ENCODE results near the gene ERC2.

Gene ERC2

DNA sequence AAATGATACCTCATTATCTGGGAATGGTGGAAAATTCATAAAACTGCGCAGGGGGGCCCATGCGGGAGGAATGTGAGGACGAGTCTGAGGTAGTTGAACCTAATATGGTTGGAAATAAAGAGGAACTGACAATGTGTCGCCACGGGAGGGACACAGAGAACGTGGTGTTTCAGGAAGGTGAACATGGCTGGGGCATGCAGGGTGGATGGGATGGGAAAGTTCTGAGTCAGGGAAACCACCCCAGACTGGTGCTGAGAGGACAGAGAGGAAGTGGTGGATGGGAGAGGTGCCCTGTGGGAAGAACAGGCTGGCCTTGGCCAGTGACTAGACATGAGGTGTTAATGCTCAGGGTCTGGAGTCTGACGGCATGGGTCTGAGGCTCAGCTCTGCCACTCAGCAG lies 844.0 kb downstream of the ERC2 start:
- no peak for DNase-seq

DNA sequence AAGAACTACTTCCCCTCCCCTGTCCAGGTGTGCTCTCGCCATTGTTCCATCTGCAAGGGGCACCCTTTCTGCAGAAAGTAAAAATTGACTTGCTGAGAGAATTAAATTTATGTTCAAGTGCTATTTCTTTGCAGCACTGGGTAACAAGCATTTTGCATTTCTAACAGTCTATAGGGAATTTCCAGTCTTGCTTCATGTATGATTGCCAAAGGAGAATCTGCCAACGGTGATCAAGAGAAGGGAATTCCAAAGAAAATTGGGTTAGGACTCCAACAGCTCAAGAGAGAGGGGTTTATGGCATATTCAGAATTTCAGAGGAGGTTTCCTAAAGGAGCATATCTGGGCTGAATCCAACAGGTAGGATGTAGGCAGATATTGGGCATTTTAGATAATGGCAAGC lies 844.5 kb downstream of the ERC2 start:
- DNase-seq, result no peak

DNA sequence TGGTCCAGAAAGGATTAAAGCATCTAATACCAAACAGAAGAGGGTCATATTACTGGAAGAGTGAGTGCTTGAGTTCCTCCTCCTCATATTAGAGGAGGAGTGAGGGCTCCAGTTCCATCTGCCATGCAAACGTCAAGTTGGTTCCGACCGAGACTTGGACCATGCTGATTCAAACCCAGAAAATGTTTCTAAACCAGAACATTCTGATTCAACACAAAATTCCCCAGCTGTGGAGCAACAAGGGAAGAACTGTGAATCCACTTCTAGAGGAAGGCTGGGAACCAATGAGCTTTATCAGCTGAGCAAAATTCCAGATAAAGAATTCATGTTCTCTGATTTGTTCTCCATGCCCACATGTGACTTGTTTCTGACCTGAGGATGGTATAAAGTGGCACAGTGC lies 845.5 kb downstream of the ERC2 start:
- no peak for DNase-seq

DNA sequence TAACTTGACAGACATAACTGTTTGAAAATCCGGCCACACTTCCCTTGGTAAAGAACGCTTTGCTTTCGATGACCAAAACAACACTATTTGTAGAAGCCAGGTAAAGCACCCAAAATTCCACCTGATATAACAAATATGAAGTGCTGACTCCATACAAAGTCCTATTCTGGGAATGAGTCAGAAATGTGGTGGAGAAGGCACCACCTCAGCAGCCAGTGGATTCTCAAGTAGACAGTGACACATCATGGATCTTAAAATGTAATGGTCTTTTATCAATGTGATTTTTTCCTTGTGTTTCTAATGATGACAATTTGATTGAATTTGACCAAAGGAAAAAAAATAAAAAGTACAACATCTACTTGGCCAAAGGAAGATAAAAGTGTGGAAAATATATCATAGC lies 846.2 kb downstream of the ERC2 start:
- DNase-seq, result no peak

DNA sequence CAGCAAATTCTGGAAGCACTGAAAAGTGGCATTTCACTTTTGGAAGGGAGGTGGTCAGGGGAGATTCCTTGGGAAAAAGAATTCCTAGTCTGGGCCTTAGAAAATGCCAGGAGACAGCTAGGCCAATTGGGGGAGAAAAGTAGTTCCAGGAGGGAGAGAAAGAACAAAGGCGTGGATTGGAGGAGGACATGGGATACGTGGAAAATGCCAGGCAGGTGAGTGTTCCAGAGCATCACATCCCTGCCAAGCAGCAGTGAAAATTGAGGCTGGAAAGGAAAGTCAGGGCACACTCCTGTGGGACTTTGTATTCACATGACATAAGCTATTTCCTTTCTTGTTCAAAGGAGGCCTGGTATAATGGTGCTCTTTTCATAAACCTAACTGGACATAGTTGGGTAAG lies 846.6 kb downstream of the ERC2 start:
- no peak for DNase-seq

DNA sequence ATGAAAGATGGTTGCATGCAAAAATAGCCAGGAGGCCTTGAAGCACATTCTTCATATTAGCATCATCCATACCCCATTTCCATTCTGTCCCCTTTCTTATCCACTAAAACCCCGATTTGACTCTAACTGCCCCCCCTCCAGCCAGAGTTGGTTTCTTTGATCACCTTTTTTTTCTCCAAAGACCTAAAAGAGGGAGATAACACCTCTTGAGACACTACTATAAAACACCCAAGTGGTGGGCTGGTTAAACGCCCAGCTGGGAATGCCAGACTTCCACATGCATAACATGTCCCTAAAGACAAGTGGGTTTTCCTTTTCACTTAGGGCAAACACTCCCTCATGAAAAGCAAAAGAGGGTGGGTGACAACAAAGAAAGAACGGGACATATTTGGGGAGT lies 847.2 kb downstream of the ERC2 start:
- DNase-seq, result no peak

DNA sequence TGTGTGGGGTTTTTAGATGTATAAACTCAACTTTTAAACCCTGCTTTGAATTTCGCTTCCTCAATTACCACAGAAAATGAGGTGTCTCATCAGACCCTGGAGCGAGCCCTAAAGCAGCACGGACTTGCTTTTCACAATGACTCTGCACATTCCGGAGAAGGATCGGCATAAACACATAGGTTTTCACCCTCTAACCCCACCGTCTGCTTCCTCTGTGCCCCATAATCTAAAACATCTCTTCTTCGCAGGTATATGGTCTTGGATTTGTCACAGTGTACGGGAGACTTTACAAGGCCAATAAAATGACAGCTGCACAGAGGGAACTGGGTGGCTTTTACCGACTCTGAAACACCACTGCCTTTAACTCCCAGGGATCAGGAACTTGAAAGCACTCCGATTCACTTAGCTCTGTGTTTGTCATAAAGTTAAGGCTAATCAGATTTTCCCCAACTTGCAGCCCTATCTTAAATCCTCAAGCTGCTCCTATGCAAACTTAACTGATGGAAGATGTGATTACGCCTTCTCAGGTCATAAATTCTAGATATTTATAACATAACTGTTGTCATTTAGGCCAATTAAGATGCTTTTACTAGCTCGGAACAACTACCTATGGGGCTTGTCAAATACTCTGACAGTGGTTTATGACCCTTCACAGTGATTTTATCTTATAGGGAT lies 847.8 kb downstream of the ERC2 start:
- no peak for DNase-seq

DNA sequence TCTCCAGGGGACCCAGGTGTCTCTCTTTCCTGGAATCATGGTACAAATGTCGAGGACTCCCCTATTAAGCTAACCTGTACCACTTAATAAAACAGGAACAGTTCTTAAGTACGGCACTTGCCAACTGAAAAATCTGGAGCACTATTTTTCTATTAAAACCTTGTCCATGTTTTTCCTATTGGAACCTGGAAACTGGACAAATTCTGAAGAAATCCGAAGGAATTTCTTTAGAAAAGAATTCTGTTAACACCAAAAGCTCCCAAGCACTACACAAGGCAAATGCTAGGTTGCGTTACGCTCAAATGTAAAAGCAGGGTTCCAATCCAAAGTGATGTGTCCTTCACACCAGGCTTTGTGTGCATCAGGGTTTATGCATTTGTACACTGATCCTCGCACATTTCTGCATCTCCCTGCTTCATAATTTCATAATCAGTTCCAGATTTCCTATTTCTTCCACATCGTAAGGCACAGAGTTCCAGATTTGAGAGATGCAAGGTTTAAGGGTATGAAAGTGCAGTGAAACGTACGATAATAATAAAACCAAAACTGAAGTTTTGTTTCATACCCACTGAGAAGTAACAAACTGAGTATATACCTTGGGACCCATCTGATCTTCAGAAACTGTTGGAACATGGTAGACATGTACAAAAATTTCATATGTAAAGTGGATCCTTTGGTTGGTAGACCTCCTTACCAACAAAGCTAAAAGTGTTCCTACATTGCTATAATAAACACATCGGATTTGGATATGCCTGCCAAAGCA lies 849.0 kb downstream of the ERC2 start:
- DNase-seq, result no peak

DNA sequence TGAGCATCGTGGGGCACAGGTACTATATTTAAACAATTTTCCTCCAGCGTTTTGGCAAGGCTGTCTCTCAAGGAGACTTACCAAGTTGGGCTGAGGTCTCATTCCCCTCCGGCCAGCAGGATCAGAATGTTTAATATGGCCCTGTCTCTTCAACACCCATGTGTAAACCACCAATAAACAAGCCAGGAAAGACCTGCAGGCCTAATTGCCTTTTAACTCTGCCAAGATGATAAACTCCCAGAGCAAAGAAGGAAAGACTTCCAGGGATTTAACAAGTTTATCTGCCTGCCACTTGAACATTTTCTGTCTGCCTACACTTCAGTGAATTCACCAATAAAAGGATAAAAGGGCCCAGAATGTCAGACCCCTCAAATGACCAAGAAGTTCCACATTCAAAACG lies 850.9 kb downstream of the ERC2 start:
- no peak for DNase-seq

DNA sequence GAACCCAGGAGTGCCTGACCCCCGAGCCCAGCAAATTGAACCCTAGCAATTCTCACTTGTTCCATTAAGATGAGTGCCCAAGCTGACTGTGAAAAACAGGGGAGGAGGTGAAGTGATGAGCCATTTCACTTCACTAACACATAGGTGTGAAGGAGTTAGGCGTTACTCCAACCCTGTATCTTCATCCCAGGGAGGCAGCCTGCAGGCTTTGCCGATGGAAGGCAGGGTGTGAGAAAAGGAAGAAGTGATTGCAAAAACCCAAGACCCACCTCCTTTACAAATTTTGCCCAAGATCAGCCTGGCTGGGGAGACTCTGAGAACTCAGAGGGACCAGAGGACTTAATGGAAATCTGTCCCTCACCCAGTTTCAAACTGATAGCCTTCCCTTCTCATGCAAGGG lies 851.5 kb downstream of the ERC2 start:
- no peak for DNase-seq

DNA sequence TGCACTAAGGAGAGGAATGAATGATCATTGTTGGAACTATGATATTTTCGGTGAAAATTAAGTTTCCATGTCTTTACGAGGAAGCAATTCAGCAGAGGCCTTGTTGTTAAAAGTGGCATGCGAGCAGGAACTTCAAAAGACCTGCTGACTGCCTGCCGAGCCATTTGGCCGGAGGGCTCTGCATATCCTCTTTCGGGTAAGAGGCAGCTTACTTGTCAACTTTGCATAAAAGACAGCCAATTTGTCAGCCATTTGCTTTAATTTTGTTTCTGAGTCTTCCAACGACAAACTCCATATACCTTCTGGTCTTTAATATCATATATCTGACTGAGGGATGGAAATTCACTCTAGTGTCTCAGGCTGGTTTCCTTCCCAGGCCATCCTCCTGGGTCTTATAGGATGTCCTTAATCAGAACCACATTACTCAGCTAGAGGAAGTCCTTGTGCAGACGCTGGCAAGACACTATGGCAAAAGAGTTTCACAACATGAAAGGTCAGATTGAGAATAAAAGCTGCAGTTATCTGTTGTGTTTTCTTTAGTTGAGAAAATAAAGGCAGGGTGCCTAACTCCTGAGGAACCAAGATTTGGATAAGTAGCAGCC lies 852.5 kb downstream of the ERC2 start:
- DNase-seq, result no peak

DNA sequence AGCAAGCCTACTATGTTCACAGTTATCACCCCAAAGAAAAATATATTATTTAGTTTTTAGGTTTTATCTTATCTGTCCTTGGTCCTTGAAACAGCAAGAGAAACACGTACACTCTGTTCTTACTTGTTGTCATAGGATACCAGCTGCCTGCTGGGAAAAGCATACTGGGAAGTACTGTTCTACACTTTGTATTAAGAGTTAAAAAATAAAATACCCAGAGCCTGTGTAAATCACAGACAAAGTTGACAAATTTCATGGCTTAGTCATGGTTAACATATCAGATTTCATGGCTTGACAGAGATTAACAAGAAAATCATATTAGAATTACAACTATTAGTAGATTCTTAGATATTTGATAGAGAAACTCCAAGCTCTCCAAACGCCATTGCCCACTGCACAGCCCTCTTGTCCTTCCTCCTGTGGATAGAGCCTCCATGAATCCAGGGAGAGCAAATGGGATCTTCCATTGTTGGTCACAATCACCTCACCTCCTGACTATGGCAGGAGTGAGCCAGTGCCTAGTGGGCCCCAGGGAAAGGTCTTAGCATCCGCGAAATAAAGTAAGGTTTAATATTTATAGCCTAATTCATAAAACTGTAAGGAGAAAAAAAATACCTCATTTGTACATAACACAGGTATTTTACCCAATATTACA lies 853.1 kb downstream of the ERC2 start:
- DNase-seq, result no peak

DNA sequence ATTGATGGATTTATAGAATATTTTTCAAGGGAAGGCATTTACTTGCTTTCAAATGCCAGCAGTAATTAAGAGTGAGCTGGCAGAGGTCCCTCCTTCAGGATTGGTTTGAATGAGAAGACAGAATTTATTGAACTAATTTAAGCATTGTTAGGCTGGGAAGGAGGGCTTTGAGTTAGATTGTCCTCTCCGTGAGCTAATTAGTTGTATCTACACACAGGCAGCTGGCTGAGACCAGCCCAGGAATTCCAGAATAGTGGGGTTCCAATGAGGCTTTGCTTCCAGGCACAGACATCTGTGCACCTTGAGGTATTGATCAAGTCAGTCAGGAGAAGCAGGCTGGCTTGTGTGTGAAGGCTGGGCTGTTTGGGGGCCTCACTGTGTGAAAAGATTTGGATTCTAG lies 857.1 kb downstream of the ERC2 start:
- DNase-seq, result no peak

DNA sequence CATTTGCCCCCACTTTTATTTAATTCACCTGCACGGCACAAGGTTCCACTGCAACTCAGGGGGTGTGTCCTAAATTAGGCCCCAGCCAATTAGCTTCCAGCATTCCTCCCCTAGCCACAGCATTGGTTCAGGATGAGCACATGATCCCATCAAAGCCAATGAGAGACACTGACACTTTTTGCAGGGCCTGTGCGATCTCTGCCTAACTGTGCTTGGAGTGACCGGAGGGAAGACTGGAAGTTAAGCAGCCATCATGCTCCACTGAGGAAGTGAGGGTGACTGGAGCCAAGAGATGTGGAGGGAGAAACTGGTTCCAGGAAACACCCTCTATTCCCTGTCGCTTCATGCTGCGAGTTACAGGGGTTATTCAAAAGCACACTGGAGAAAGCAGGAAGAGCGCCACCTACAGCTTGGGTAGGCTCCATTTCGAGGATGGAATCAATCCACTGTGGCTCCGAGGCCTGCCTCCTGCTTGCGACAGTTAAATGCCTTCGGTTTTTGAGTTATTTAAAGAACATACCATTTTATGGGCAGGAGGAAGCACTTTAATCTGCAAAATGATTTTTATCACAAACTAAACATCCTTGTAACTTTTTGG lies 858.9 kb downstream of the ERC2 start:
- DNase-seq, result no peak

DNA sequence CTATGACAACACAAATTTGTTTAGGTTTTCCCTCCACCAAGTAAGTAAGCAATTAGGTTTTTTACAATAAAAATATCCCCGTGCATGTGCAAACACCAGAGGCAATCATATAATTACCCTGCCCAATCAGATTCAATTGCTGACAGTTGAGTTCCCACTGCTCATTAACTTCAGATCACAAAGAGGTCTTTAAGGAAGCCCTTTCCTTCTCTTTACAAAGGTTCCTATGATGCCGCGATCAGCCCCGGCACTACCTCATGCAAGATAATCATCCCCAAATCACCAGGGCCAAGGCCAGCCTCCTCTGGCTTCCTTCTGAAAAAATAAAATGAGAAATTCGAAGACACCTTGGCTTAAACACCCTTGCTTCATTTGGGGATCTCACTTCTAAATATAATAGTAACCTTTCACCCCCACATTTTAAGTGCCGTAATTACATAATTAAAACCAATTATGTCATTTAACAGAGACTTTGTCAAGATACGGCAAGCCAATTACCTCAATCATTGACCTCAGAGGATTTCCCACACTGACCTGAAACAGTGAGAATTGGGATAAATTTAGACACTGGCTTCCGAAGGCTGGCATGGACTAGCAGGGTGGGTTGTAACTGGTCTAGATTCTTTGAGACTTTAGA lies 859.8 kb downstream of the ERC2 start:
- no peak for DNase-seq

DNA sequence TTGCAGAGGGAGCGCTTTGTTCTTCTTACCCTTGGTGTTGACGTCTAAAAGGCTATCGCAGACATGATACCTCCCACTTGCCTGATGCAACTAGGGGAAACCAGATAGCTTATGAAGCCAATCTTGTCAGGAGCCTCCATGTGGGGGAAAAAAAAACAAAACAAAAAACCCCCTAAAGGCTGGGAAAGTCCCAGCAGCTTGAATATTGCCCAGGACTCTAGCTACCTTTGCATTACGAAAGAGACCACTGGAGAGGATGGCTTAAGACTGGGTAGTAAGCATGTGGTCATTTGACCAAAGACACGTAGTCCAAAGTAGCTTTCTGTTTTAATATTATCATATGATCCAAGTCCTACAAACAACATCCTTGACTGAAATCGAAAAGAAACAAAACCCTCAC lies 860.4 kb downstream of the ERC2 start:
- DNase-seq, result no peak

DNA sequence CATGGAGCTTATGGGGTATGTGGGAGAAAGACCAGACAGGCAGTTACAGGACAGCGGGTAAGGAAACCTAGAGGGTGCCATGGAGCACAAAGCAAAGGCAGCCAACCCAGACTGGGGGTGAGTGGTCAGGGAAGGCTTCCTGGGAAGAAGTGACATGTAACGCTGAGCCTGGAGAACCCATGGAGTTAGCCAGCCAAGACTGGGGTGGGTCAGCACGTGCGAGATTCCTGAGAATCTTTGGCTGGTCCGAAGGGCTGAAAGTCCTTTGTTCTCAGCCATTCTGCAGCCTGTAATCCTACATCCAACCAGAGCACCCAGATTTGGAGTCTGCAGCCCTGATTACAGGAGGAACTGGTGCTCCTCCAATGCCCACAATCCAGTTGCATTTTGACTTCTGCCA lies 861.1 kb downstream of the ERC2 start:
- no peak for DNase-seq

DNA sequence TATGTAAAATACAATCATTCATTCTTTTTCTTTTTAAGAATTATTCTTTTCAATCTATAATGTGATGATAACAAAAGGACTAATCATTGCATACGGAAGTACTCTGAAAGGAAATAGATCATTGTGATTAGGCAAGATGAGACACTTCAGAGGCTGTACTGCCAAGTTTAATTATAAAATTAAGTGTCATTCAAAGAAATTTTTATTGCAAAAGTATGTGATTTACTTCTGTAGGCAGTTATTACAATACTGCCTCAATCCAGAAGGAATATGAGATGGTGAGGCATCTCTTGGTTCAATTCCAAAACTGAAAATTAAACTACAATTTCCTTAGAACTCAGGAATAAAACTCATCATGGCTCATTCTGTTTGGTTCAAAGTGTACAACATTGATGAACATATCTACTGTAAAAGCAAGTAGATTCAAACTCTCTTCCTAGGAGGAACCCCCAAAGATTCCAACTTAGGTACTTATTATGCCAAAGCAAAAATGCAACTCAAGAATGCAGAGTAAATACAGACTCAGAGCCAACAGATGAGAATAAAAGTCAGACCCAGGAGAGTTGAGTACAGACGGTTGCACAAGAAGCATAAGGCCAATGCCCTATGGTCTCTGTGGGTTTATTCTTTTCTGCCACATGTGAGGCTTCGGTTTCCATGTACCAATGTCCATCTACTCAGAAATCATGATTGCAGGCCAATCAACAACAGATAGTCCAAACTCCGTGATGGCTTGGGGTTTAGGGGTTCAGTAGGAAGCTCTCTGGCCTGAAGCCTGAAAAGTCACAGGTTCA lies 862.6 kb downstream of the ERC2 start:
- no peak for DNase-seq

DNA sequence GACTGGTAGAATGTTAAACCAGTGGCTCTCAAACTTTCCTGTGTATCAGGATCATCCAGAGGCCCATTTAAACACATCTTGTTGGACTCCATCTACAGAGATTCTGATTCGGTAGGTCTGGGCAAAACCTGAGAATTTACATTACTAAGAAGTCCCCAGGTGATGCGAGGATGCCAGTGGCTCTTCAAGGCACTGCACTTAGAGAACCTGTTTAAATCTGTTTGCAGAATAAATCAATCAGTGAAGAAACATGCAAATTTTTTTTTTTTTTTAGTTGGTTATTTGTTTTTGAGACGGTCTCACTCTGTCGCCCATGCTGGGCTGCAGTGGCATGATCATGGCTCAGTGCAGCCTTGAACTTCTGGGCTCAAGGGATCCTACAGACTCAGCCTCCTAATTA lies 863.4 kb downstream of the ERC2 start:
- no peak for DNase-seq

DNA sequence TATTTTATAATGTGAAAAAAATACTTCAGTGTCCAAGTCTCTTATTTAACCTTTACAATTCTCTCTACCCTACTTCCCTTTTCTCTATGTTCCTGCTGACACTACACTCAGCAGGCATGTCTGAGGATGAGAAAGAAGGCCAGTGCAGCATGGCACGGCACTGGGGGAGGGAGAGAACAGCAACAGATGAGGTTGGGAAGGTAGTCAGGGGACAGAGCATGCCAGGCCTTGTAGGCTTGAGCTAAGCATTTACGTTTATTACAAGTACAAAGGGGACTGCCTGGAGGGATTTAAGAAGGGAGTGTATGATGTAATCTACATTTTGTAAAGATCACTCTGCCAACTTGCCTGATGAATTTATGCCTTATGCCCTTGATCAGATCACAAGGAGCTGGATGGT lies 863.9 kb downstream of the ERC2 start:
- DNase-seq, result no peak

DNA sequence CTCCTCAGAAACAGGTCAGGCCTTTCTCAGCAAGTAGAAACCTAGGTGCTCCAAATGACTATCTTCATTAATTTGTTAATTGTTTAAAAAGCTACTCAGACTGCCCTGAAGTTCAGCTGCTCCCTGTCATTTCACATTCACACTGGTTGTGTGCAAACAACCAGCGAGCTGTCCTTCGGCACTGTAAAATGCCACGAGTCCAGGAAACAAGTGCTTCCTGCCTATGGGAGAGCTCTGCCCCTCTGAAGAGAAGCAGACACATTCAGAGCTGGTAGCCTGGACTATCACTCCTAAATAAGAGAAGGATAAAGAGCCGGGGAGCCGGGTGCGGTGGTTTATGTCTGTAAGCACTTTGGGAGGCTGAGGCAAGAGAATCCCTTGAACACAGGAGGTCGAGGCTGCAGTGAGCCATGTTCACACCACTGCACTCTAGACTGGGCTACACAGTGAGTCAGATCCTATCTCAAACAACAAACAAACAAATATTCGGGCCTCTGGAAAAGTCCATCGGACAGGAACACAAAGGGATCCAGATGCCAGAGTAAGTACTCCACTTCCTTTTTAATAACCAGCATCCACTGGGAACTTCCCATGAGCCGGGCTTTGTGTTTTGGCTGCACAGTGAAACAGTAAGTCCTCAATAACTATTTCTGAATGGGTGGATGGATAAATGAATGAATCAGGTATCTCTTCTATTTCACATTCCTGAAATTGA lies 866.7 kb downstream of the ERC2 start:
- DNase-seq, result no peak

DNA sequence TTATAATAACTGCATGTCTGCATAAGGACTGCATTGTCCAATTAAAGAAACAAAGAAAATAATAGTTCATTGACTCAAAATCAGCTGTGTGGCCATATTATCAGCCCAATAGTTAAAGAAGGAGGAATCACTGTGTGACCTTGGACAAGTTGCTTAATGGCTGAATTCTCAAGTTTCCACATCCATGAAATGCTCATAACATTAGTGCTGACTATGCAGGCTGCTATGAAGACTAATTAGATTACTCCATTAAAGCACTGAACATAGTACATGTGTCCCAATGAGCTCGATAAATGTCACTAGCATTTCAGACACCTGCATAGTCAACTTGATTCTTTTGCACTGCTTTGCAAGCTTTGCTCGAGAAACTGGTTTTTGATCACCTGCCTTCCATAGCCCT lies 870.0 kb downstream of the ERC2 start:
- no peak for DNase-seq
